ENCODE measurements around the gene SPATA16.

The SPATA16 gene

DNA sequence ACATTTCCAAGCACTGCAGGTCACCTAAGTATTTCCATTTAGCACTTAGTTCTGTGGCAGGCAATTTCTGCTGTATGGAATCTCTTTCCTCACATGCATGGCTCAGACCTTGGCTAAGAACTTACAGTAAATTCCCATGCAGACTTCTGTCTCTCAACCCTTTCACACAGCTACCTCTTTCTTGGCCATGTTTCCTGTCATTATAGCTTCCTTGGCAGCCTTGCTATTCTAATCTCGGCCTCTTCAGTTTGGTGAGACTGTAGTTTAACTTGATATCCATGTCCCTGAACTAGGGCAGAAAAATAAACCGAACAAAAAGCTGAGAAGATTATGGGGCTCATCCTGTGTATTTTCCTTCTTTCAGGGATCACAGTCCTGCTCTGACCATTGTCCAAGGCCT is 96.0 kb downstream of the SPATA16 start:
- H3K9ac ChIP-seq (ENCODE audit: insufficient read length) = no peak overlapping the region
- no peak overlapping the region for H3K4me3 ChIP-seq
- no peak for DNase-seq (ENCODE audit: low read depth, low spot score)
- H3K36me3 ChIP-seq (ENCODE audit: insufficient read depth, low read length) = no peaks in the 10 kb centered on the region
- no peak for TF ChIP-seq FOXP2 (optimal IDR thresholded peaks at IDR 0.05; ENCODE audit: control extremely low read depth, extremely low read length, insufficient read depth)
- TF ChIP-seq EZH2 (IDR thresholded peaks at IDR 0.05) = no peak
- TF ChIP-seq POLR2AphosphoS5 (IDR thresholded peaks at IDR 0.05; ENCODE audit: borderline replicate concordance, low read depth, low read length) = no peak
- H3K27ac ChIP-seq = no peak overlapping the region
- no peaks in the 10 kb centered on the region for H3K9me3 ChIP-seq (ENCODE audit: low read depth, low read length)

DNA sequence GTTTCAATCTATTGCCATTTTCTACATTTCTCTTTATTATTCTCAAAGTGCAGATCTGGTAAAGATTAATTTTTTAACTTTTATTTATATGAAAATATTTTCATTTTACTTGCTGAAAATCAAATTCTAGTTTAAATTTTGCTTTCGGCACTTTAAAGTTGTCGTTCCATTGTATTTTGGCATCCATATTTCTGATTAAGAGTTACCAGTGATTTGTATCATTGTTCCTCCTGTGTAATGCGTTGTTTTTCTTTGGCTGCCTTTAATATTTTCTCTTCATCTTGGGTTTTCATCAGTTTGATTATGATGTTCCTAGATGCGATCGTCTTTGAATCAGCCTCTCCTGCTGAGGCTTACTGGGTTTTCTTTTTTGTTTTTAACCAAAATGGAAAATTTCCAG is 97.3 kb downstream of the SPATA16 start:
- H3K4me3 ChIP-seq = no peak overlapping the region
- H3K36me3 ChIP-seq (ENCODE audit: insufficient read depth, low read length) = no peaks in the 10 kb centered on the region
- H3K9me3 ChIP-seq (ENCODE audit: low read depth, low read length) = no peaks in the 10 kb centered on the region
- no peak for TF ChIP-seq FOXP2 (optimal IDR thresholded peaks at IDR 0.05; ENCODE audit: control extremely low read depth, extremely low read length, insufficient read depth)
- no peak for TF ChIP-seq POLR2AphosphoS5 (IDR thresholded peaks at IDR 0.05; ENCODE audit: borderline replicate concordance, low read depth, low read length)
- TF ChIP-seq EZH2 (IDR thresholded peaks at IDR 0.05) = no peak
- DNase-seq (ENCODE audit: low read depth, low spot score) = no peak
- H3K27ac ChIP-seq = no peak overlapping the region
- no peak overlapping the region for H3K9ac ChIP-seq (ENCODE audit: insufficient read length)

DNA sequence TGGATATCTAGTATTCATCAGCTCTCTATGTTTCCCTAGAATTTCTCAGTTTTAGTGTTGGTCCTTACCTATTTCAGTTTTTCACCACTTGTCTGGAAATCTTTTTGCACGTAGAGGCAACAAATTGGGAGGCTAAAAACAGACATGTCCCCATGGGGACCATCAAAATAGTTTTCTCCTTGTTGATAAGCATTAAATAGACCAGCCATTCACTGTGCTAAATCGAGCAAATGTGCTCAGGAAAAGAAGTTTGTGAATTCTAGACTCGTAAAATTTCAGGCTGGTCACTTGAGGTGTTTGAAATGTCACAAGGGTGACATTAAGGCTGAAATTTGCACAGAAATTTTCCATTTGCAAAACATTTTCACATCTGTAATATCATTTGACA is 102.6 kb downstream of the SPATA16 start:
- H3K9ac ChIP-seq (ENCODE audit: insufficient read length) = no peak overlapping the region
- H3K4me3 ChIP-seq = no peak overlapping the region
- no peaks in the 10 kb centered on the region for H3K36me3 ChIP-seq (ENCODE audit: insufficient read depth, low read length)
- TF ChIP-seq EZH2 (IDR thresholded peaks at IDR 0.05) = no peak
- TF ChIP-seq FOXP2 (optimal IDR thresholded peaks at IDR 0.05; ENCODE audit: control extremely low read depth, extremely low read length, insufficient read depth) = no peak
- TF ChIP-seq POLR2AphosphoS5 (IDR thresholded peaks at IDR 0.05; ENCODE audit: borderline replicate concordance, low read depth, low read length) = no peak
- no peaks in the 10 kb centered on the region for H3K9me3 ChIP-seq (ENCODE audit: low read depth, low read length)
- DNase-seq (ENCODE audit: low read depth, low spot score) = no peak
- H3K27ac ChIP-seq = no peak overlapping the region

- Histone ChIP-seq H3K9me3 (ENCODE audit: low read depth, low read length) (no peaks in the 10 kb centered on the region), H3K27ac (no peak overlapping the region), H3K36me3 (ENCODE audit: insufficient read depth, low read length) (no peaks in the 10 kb centered on the region), H3K4me3 (no peak overlapping the region), H3K9ac (ENCODE audit: insufficient read length) (no peak overlapping the region)
- no peak for TF ChIP-seq FOXP2 (optimal IDR thresholded peaks at IDR 0.05; ENCODE audit: control extremely low read depth, extremely low read length, insufficient read depth)
- no peak for TF ChIP-seq EZH2 (IDR thresholded peaks at IDR 0.05)
- no peak for TF ChIP-seq POLR2AphosphoS5 (IDR thresholded peaks at IDR 0.05; ENCODE audit: borderline replicate concordance, low read depth, low read length)
- no peak for DNase-seq (ENCODE audit: low read depth, low spot score)
These were observed 103.1 kb downstream of the SPATA16 start for GRCh38 chr3:173037840-173038483.

DNA sequence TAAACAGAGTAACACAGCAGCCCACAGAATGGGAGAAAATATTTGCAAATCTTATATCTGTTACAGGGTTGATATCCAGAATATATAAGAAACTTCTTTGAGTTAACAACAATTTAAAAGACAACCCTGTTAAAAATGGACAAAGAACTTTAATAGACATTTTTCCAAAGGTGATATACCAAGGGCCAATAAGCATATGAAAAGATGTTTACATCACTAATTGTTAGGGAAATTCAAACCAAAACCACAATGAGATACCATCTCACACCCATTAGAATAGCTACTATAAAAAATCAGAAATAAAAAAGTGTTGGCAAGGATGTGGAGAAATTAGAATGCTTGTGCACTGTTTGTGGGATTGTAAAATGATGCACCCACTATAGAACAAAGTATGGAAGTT is 110.8 kb downstream of the SPATA16 start:
- TF ChIP-seq POLR2AphosphoS5 (IDR thresholded peaks at IDR 0.05; ENCODE audit: borderline replicate concordance, low read depth, low read length) (no peak), FOXP2 (optimal IDR thresholded peaks at IDR 0.05; ENCODE audit: control extremely low read depth, extremely low read length, insufficient read depth) (no peak), EZH2 (IDR thresholded peaks at IDR 0.05) (no peak)
- no peak overlapping the region for H3K27ac ChIP-seq
- no peak overlapping the region for H3K4me3 ChIP-seq
- H3K36me3 ChIP-seq (ENCODE audit: insufficient read depth, low read length) = no peaks in the 10 kb centered on the region
- no peak overlapping the region for H3K9ac ChIP-seq (ENCODE audit: insufficient read length)
- 0 out of 2 replicates have a peak, but pooled peaks cover 3% of the 10 kb centered on the region for H3K9me3 ChIP-seq (ENCODE audit: low read depth, low read length)
- DNase-seq (ENCODE audit: low read depth, low spot score) = no peak

GRCh38 chr3:173028351-173028750 is 112.7 kb downstream of the SPATA16 start:
- no peak for TF ChIP-seq EZH2 (IDR thresholded peaks at IDR 0.05)
- no peak for TF ChIP-seq POLR2AphosphoS5 (IDR thresholded peaks at IDR 0.05; ENCODE audit: borderline replicate concordance, low read depth, low read length)
- TF ChIP-seq FOXP2 (optimal IDR thresholded peaks at IDR 0.05; ENCODE audit: control extremely low read depth, extremely low read length, insufficient read depth) = no peak
- DNase-seq (ENCODE audit: low read depth, low spot score) = no peak
- Histone ChIP-seq H3K4me3 (peak overlapping the region; percentile 13; the same call in 1 of the 2 replicates), H3K36me3 (ENCODE audit: insufficient read depth, low read length) (no peaks in the 10 kb centered on the region), H3K27ac (peak overlapping the region; percentile 17), H3K9ac (ENCODE audit: insufficient read length) (no peak overlapping the region), H3K9me3 (ENCODE audit: low read depth, low read length) (0 out of 2 replicates have a peak, but pooled peaks cover 3% of the 10 kb centered on the region)

DNA sequence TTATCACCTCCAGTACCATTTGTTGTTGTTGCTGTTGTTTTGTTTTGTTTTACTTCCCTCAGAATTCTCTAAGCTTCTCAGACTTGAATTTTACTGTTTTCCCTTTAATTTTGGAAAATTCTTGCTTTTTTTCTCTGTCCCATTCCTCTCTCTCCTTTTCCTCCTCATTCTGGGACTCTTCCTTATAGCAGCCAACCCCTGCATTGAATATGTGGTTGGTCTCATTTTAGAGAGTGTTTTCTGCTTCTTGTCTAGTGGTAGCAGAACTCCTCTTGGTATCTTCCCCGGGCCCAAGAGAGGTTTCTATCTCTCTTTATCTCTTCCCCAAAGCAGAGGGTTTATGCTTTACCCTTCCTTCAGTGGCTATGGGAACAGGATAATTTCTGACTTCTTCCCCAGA is 113.6 kb downstream of the SPATA16 start:
- DNase-seq (ENCODE audit: low read depth, low spot score) = no peak
- TF ChIP-seq POLR2AphosphoS5 (IDR thresholded peaks at IDR 0.05; ENCODE audit: borderline replicate concordance, low read depth, low read length) = no peak
- no peak for TF ChIP-seq FOXP2 (optimal IDR thresholded peaks at IDR 0.05; ENCODE audit: control extremely low read depth, extremely low read length, insufficient read depth)
- no peak for TF ChIP-seq EZH2 (IDR thresholded peaks at IDR 0.05)
- H3K27ac ChIP-seq = peak overlapping the region; percentile 17; the same call in 1 of the 2 replicates
- no peak overlapping the region for H3K9ac ChIP-seq (ENCODE audit: insufficient read length)
- H3K36me3 ChIP-seq (ENCODE audit: insufficient read depth, low read length) = no peaks in the 10 kb centered on the region
- H3K4me3 ChIP-seq = no peak overlapping the region
- H3K9me3 ChIP-seq (ENCODE audit: low read depth, low read length) = 0 out of 2 replicates have a peak, but pooled peaks cover 3% of the 10 kb centered on the region

- H3K9me3 ChIP-seq (ENCODE audit: low read depth, low read length) = 0 out of 2 replicates have a peak, but pooled peaks cover 3% of the 10 kb centered on the region
- H3K36me3 ChIP-seq (ENCODE audit: insufficient read depth, low read length) = no peaks in the 10 kb centered on the region
- no peak for DNase-seq (ENCODE audit: low read depth, low spot score)
- H3K27ac ChIP-seq = no peak overlapping the region
- no peak overlapping the region for H3K9ac ChIP-seq (ENCODE audit: insufficient read length)
- TF ChIP-seq EZH2 (IDR thresholded peaks at IDR 0.05) (no peak), FOXP2 (optimal IDR thresholded peaks at IDR 0.05; ENCODE audit: control extremely low read depth, extremely low read length, insufficient read depth) (no peak), POLR2AphosphoS5 (IDR thresholded peaks at IDR 0.05; ENCODE audit: borderline replicate concordance, low read depth, low read length) (no peak)
- no peak overlapping the region for H3K4me3 ChIP-seq
These were observed 115.1 kb downstream of the SPATA16 start for GRCh38 chr3:173025941-173026340.
